Muscle layer of duodenum (tissue), 2 donors: Measurements from ENCODE around the gene OR5A1.
"Not testable (repeated sequence)": the region's sequence is repeated elsewhere in the genome, so short reads cannot be mapped to it uniquely, and the experiment has no call there.

Experiments used
- H3K27ac ChIP-seq: one replicate; pipeline ENCODE4 v1.7.0; 2013; ENCODE audit warnings: mild to moderate bottlenecking, low read length
- H3K27me3 ChIP-seq: one replicate; pipeline ENCODE4 v1.7.0; 2013; ENCODE audit warnings: low read depth, mild to moderate bottlenecking, control low read depth, low read length
- H3K36me3 ChIP-seq, 2 donors: one replicate each; pipeline ENCODE4 v1.7.0; 2013; ENCODE audit warnings: low read length in 2 of 2, control low read depth in 1 of 2, mild to moderate bottlenecking in 1 of 2; ENCODE audit not compliant: insufficient read depth in 2 of 2, control insufficient read depth in 1 of 2
- H3K4me1 ChIP-seq, 2 donors: one replicate each; pipeline ENCODE4 v1.7.0; 2013; ENCODE audit warnings: low read length in 2 of 2, mild to moderate bottlenecking in 2 of 2, control low read depth in 1 of 2, moderate library complexity in 1 of 2; ENCODE audit not compliant: insufficient read depth in 2 of 2, control insufficient read depth in 1 of 2
- H3K4me3 ChIP-seq, 2 donors: one replicate each; pipeline ENCODE4 v1.7.0; 2013; ENCODE audit warnings: low read length in 2 of 2, low read depth in 1 of 2, mild to moderate bottlenecking in 1 of 2
- H3K9me3 ChIP-seq, 2 donors: one replicate each; pipeline ENCODE4 v1.7.0; 2013; ENCODE audit warnings: low read length in 2 of 2, control low read depth in 1 of 2, mild to moderate bottlenecking in 1 of 2; ENCODE audit not compliant: control insufficient read depth in 1 of 2
- donor health status: healthy.

Gene OR5A1

GRCh38 chr11:59426361-59427067, 9.8 kb upstream of the OR5A1 start, which contains the start of gene OR5A2:
OR5A2 (minus strand) TSS chr11:59426413; CDS start chr11:59422953, 3,460 bp downstream.
- H3K4me3 ChIP-seq = no peak within 1 kb of the TSS

DNA sequence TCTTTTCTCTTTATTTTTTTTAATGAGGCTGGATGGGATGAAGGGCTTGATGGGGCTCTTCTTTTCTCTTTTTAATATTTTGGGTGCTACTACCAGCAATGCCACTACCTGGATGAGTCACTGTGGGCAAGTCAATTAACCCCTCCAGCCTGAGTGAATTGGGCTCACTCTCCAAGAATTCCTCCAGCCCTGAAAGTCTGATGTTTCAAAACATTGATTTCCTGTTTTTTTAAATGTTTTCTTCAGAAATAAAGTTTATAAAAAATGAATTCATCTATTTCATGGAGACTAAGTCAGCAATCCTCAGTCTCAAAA, 9.2 kb upstream of the OR5A1 start:
- H3K27ac ChIP-seq = no peak overlapping the region

More at GRCh38 chr11:59426361-59427067, 9.8 kb upstream of the OR5A1 start, which contains the start of gene OR5A2:
- H3K27me3 ChIP-seq = no peaks in the 10 kb centered on the region
- no peaks in the 10 kb centered on the region for H3K36me3 ChIP-seq
- no peaks in the 10 kb centered on the region for H3K4me1 ChIP-seq
- H3K9me3 ChIP-seq = no peaks in the 10 kb centered on the region
- no peak within 1 kb of the TSS for H3K27ac ChIP-seq

GRCh38 chr11:59429924-59430516, 6.2 kb upstream of the OR5A1 start:
- no peak overlapping the region for H3K4me3 ChIP-seq
- H3K4me1 ChIP-seq = no peaks in the 10 kb centered on the region
- H3K9me3 ChIP-seq = no peaks in the 10 kb centered on the region
- no peaks in the 10 kb centered on the region for H3K36me3 ChIP-seq
- no peaks in the 10 kb centered on the region for H3K27me3 ChIP-seq
- no peak overlapping the region for H3K27ac ChIP-seq

More for the DNA sequence above, 9.2 kb upstream of the OR5A1 start:
- no peak overlapping the region for H3K4me3 ChIP-seq
- no peaks in the 10 kb centered on the region for H3K27me3 ChIP-seq
- no peaks in the 10 kb centered on the region for H3K36me3 ChIP-seq
- no peaks in the 10 kb centered on the region for H3K4me1 ChIP-seq
- H3K9me3 ChIP-seq = no peaks in the 10 kb centered on the region

GRCh38 chr11:59437770-59438169, 1.5 kb downstream of the OR5A1 start:
- Histone ChIP-seq H3K9me3 (no peaks in the 10 kb centered on the region), H3K27ac (no peak overlapping the region), H3K4me1 (no peaks in the 10 kb centered on the region), H3K4me3 (no peak overlapping the region), H3K36me3 (no peaks in the 10 kb centered on the region), H3K27me3 (no peaks in the 10 kb centered on the region)

DNA sequence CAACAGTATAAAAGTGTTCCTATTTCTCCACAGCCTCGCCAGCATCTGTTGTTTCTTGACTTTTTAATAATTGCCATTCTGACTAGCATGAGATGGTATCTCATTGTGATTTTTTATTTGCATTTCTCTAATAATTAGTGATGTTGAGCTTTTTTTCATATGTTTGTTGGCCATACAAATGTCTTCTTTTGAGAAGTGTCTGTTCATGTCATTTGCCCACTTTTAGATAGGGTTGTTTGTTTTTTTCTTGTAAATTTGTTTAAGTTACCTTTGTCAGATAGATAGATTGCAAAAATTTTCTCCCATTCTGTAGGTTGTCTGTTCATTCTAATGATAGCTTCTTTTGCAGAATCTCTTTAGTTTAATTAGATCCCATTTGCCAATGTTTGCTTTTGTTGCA, 9.4 kb downstream of the OR5A1 start:
- H3K36me3 ChIP-seq, H3K4me1 ChIP-seq, H3K4me3 ChIP-seq, H3K27me3 ChIP-seq, H3K9me3 ChIP-seq, H3K27ac ChIP-seq: not testable (repeated sequence)

DNA sequence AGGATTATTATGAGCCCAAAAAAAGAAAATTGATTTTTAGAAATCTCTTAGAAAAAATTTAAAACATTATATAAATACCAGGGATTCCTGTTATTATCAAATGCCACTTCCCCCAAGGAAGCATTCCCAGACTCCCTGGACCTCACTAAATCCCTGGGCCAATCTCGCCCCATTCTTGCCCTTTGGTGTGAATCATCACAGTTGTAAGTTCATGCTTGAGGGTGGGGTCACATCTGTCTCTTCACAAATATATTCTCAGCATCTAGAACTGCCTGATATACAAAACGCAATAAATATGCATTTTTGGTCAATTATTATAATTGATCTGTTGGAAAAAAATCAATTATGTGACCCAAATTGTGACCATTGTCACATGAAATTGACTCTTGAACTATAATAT, 12.2 kb downstream of the OR5A1 start:
- H3K27me3 ChIP-seq = no peaks in the 10 kb centered on the region
- H3K4me1 ChIP-seq = no peaks in the 10 kb centered on the region
- H3K36me3 ChIP-seq = no peaks in the 10 kb centered on the region
- no peak overlapping the region for H3K27ac ChIP-seq
- H3K4me3 ChIP-seq = no peak overlapping the region
- H3K9me3 ChIP-seq = no peaks in the 10 kb centered on the region

DNA sequence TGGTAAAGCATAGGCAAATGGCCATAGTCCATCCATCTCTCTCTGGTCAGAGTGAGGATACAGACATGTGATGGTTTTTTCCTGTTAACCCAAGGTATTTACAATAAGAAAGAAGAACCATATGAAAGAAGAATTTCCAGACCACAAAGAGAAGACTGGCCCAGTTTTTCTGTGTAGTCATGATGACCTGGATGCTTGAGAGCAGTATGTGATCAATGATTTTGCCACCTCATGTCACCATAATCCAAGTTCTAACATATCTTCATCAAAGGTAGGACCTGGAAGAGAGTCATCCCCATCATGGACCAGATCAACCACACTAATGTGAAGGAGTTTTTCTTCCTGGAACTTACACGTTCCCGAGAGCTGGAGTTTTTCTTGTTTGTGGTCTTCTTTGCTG, 20.4 kb downstream of the OR5A1 start, which contains the start of gene OR4D6:
TSS of gene OR4D6 (plus strand) at position 301 of the 400 bp plus-strand sequence. CDS start at position 301, 0 bp downstream.
- H3K9me3 ChIP-seq = no peaks in the 10 kb centered on the region
- H3K4me1 ChIP-seq = no peaks in the 10 kb centered on the region

DNA sequence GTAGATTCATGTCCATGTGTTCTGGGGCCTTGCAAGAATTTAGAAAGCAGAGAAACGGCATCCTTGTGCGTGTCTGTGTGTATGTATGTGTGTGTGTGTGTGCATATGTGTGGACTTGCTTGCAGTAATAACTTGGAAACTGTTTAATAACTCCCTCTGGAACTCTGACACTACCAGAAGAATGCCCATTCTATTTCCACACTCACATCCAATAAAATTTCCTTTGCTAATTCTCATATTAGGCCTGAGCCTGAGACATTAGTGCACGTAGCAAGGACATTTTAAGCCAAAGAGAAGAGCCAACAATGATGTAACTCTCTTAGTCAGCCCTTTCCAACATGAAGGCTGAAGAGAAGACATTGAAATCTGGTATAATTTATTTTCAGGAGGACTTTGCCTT, 23.6 kb downstream of the OR5A1 start:
- Histone ChIP-seq H3K4me3 (no peak overlapping the region), H3K27ac (no peak overlapping the region), H3K4me1 (no peaks in the 10 kb centered on the region), H3K27me3 (no peaks in the 10 kb centered on the region), H3K9me3 (no peaks in the 10 kb centered on the region), H3K36me3 (no peaks in the 10 kb centered on the region)

More for the DNA sequence above, 20.4 kb downstream of the OR5A1 start, which contains the start of gene OR4D6:
- H3K27me3 ChIP-seq = no peaks in the 10 kb centered on the region
- no peak within 1 kb of the TSS for H3K4me3 ChIP-seq
- H3K27ac ChIP-seq = no peak within 1 kb of the TSS
- H3K36me3 ChIP-seq = no peaks in the 10 kb centered on the region

DNA sequence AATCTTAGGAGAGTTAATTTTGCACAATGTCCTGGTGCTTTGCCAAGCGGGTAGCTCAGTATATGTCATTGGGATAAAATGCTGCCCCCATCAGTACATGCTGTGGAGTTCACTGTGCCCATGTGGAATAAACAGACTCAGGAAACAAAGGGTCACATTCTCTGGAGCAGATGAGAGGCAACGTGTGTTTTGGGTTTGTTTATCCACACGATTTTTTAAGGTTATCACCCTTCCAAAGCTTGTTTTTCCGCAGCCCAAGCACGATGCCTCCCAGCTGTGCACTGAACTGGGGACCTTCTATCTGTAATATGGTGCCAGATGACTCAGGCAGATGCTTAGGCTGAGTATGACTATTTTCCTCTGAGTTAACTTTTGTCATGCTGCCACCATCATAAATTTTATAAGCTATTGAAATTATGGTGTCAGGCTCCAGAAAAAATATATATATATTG, 26.9 kb downstream of the OR5A1 start:
- H3K27ac ChIP-seq = no peak overlapping the region
- H3K9me3 ChIP-seq = no peaks in the 10 kb centered on the region
- H3K36me3 ChIP-seq = no peaks in the 10 kb centered on the region
- no peaks in the 10 kb centered on the region for H3K27me3 ChIP-seq
- H3K4me3 ChIP-seq = no peak overlapping the region
- H3K4me1 ChIP-seq = no peaks in the 10 kb centered on the region

- Histone ChIP-seq H3K4me3 (no peak within 1 kb of the TSS), H3K36me3 (no peaks in the 10 kb centered on the region), H3K9me3 (no peaks in the 10 kb centered on the region), H3K27ac (no peak within 1 kb of the TSS), H3K4me1 (no peaks in the 10 kb centered on the region), H3K27me3 (no peaks in the 10 kb centered on the region)
Measured at GRCh38 chr11:59473015-59473414, 36.7 kb downstream of the OR5A1 start, which contains the start of gene OR4D10. OR4D10 (plus strand) TSS chr11:59473315; CDS start chr11:59477430, 4,115 bp downstream.

DNA sequence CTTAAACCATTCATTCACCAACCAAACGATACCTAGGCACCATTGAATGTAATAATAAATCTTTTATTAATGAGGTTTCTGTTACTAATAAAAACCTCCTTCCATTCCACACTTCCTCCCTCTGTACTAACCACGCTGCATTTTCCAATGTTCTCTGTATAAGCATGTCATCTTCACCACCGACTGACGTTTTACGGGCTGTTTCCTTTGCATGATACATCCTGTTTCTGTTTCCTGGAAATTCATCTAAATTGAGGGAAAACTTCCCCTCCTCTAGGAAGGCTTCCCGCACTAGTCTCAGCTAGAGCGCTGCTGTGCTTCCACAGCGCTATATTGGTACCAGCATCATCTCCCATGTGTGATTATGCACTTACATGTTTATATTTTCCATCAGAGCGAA, 38.9 kb downstream of the OR5A1 start:
- Histone ChIP-seq H3K36me3 (no peaks in the 10 kb centered on the region), H3K9me3 (no peaks in the 10 kb centered on the region), H3K4me1 (no peaks in the 10 kb centered on the region), H3K27ac (no peak overlapping the region), H3K4me3 (no peak overlapping the region), H3K27me3 (no peaks in the 10 kb centered on the region)
